Parathyroid adenoma (tissue), 2 donors: ENCODE measurements around the gene LACRT.

Experiments used
- H2AFZ ChIP-seq: fragments of 300-600 bp; sonication (generic); one replicate; pipeline ENCODE4 v1.7.0; 2017; ENCODE audit warnings: antibody characterized with exemption, mild to moderate bottlenecking
- H3K27ac ChIP-seq: fragments of 300-600 bp; sonication (generic); one replicate; pipeline ENCODE4 v1.7.0; 2017
- H3K27me3 ChIP-seq: fragments of 300-600 bp; sonication (generic); one replicate; pipeline ENCODE4 v1.7.0; 2017; ENCODE audit warnings: low read length; ENCODE audit not compliant: control insufficient read depth, insufficient read depth
- H3K36me3 ChIP-seq: fragments of 300-600 bp; sonication (generic); one replicate; pipeline ENCODE4 v1.7.0; 2017; ENCODE audit warnings: low read length; ENCODE audit not compliant: control insufficient read depth, insufficient read depth
- H3K4me1 ChIP-seq: fragments of 300-600 bp; sonication (generic); one replicate; pipeline ENCODE4 v1.7.0; 2017; ENCODE audit warnings: control low read depth
- H3K4me2 ChIP-seq: fragments of 300-600 bp; sonication (generic); one replicate; pipeline ENCODE4 v1.7.0; 2017; ENCODE audit warnings: low read length
- H3K4me3 ChIP-seq: fragments of 300-600 bp; sonication (generic); one replicate; pipeline ENCODE4 v1.7.0; 2017; ENCODE audit warnings: low read depth, low read length
- H3K79me2 ChIP-seq: fragments of 300-600 bp; sonication (generic); one replicate; pipeline ENCODE4 v1.7.0; 2017; ENCODE audit warnings: control low read depth
- H3K9ac ChIP-seq: fragments of 300-600 bp; sonication (generic); one replicate; pipeline ENCODE4 v1.7.0; 2017; ENCODE audit warnings: mild to moderate bottlenecking
- H3K9me3 ChIP-seq: fragments of 300-600 bp; sonication (generic); one replicate; pipeline ENCODE4 v1.7.0; 2017; ENCODE audit warnings: low read length; ENCODE audit not compliant: control insufficient read depth
- TF ChIP-seq, protein P1 (sequence below): fragments of 300-600 bp; sonication (generic); IDR thresholded peaks from one replicate; pipeline ENCODE4 v1.7.0; 2017; ENCODE audit warnings: antibody characterized with exemption, mild to moderate bottlenecking
- donor health status: primary hyperparathyroidism.

LACRT gene, protein sequence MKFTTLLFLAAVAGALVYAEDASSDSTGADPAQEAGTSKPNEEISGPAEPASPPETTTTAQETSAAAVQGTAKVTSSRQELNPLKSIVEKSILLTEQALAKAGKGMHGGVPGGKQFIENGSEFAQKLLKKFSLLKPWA

DNA sequence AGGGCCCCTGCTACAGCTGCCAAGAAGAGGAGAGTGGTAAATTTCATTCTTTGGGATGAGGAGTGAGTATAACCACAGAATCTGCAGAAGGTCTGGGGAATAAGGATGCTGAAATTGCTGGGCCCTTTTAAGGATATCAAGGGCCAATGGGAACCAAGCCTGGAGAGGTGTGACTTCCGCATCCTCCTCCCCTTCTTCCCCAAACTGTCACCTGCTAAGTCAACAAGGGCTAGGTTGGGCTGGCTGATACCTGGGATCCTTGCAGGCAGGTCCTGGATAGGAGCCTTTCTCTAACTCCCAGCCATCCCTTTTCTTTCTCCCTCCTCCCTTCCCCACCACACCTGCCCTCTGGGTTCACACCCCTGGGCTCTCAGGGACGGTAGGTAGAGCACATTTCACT lies at the start of gene LACRT:
Gene LACRT, minus strand, starts transcription at position 101 of the 400 bp plus-strand sequence. Its CDS starts 54 bp downstream, at position 47.
- Histone ChIP-seq H3K27me3 (no peaks in the 10 kb centered on the region), H3K9ac (no peak within 1 kb of the TSS), H3K4me2 (no peak within 1 kb of the TSS)

DNA sequence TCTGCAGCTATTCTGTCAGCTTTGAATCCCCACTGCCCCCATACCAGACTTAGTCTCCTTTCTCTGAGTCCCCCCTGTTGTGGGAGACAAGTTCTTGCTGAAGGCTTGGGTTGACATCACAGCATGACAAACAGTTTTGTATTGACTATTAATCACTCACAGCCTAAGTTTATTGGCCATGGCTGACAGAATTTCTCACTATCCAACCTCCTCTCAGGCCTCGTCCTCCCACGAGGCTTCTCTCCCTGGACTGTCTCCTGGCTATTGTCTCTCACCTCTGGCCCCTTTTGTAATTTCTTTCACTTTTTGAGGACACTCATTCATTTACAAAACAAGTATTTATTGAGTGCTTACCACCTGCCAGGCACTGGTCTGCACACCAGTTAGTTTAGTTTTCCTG lies 48.7 kb upstream of the LACRT start:
- TF ChIP-seq, protein P1, sequence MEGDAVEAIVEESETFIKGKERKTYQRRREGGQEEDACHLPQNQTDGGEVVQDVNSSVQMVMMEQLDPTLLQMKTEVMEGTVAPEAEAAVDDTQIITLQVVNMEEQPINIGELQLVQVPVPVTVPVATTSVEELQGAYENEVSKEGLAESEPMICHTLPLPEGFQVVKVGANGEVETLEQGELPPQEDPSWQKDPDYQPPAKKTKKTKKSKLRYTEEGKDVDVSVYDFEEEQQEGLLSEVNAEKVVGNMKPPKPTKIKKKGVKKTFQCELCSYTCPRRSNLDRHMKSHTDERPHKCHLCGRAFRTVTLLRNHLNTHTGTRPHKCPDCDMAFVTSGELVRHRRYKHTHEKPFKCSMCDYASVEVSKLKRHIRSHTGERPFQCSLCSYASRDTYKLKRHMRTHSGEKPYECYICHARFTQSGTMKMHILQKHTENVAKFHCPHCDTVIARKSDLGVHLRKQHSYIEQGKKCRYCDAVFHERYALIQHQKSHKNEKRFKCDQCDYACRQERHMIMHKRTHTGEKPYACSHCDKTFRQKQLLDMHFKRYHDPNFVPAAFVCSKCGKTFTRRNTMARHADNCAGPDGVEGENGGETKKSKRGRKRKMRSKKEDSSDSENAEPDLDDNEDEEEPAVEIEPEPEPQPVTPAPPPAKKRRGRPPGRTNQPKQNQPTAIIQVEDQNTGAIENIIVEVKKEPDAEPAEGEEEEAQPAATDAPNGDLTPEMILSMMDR: no peak
- no peak overlapping the region for H3K9ac ChIP-seq
- no peak overlapping the region for H2AFZ ChIP-seq
- H3K9me3 ChIP-seq: no peaks in the 10 kb centered on the region
- H3K27ac ChIP-seq: no peak overlapping the region
- H3K27me3 ChIP-seq: no peaks in the 10 kb centered on the region
- no peak overlapping the region for H3K4me2 ChIP-seq
- no peaks in the 10 kb centered on the region for H3K4me1 ChIP-seq
- H3K4me3 ChIP-seq: no peak overlapping the region
- H3K36me3 ChIP-seq: no peaks in the 10 kb centered on the region
- H3K79me2 ChIP-seq: no peaks in the 10 kb centered on the region

More for the DNA sequence above, at the start of gene LACRT:
- no peaks in the 10 kb centered on the region for H3K9me3 ChIP-seq
- H3K36me3 ChIP-seq: no peaks in the 10 kb centered on the region
- H3K27ac ChIP-seq: no peak within 1 kb of the TSS
- TF ChIP-seq, protein P1: no peak
- no peak within 1 kb of the TSS for H2AFZ ChIP-seq
- H3K4me3 ChIP-seq: no peak within 1 kb of the TSS
- H3K79me2 ChIP-seq: no peaks in the 10 kb centered on the region
- peaks cover 3% of the 10 kb centered on the region for H3K4me1 ChIP-seq

DNA sequence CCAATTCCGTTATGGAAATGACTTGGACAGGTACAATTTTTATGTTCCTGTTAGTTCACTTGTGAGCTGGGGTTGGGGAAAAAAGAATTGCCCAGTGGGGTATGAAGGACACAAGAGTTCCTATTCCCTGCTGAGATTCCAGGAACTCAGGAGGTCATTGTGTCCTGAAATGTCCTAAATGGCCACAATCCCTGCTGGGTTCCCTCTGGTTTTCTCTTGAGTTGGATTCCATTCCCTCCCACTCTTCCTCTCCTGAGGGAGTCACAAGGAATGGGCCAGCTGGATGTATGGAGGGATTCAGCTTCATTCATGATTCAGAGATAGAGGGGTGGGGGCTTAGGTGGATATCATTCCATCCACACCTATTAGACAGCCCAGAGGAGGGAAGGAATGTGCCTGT lies 48.0 kb upstream of the LACRT start:
- Histone ChIP-seq H3K4me1 (no peaks in the 10 kb centered on the region), H3K9ac (no peak overlapping the region), H3K36me3 (no peaks in the 10 kb centered on the region), H3K4me3 (no peak overlapping the region), H2AFZ (no peak overlapping the region), H3K79me2 (no peaks in the 10 kb centered on the region), H3K27ac (no peak overlapping the region), H3K4me2 (no peak overlapping the region), H3K27me3 (no peaks in the 10 kb centered on the region), H3K9me3 (no peaks in the 10 kb centered on the region)
- TF ChIP-seq, protein P1: no peak

DNA sequence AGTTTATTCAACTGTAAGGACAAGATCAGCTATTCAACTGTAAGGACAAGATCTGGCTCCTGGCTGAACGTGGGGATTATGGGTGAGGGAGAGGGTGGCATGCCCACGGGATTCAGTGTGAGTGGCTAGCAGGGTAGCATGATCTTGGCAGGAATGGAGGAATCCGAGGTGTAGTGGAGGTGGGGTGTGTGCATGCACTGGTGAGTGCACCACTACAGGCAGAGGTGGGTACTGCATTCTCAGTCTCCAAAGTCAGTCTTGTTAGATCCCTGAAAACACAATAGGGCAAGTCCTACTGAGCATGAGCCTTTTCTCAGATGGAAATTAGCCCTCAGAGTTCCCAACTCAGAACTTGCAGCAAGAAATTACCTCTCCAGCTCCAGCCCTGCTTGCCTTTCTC lies 45.7 kb upstream of the LACRT start:
- Histone ChIP-seq H3K27ac (no peak overlapping the region), H2AFZ (no peak overlapping the region), H3K27me3 (no peaks in the 10 kb centered on the region), H3K9me3 (no peaks in the 10 kb centered on the region), H3K4me1 (no peaks in the 10 kb centered on the region), H3K79me2 (no peaks in the 10 kb centered on the region), H3K4me3 (no peak overlapping the region), H3K36me3 (no peaks in the 10 kb centered on the region), H3K4me2 (no peak overlapping the region), H3K9ac (no peak overlapping the region)
- TF ChIP-seq, protein P1: peak; percentile 53

DNA sequence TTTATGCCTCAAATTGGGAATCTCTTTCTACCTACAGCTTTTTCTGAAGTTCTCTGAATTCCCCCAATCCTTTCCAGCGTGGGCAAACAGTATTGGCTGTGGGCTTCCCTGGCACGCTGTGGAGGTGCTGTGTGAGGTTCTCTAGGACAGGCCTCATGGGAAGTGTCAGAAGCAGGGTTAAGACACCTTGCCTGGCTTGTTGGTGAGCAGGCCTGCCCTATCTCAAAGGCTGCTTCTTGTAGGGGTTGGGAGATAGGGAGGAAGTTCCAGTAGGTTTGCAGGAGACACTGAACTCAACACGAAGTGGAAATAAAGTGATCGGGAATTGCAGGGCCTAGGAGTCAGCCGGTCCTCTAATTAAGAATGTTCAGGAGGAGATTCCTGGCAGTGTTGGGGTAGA lies 43.4 kb upstream of the LACRT start:
- H3K36me3 ChIP-seq: no peaks in the 10 kb centered on the region
- no peak overlapping the region for H3K27ac ChIP-seq
- no peaks in the 10 kb centered on the region for H3K27me3 ChIP-seq
- no peaks in the 10 kb centered on the region for H3K79me2 ChIP-seq
- H2AFZ ChIP-seq: no peak overlapping the region
- H3K4me2 ChIP-seq: no peak overlapping the region
- no peaks in the 10 kb centered on the region for H3K4me1 ChIP-seq
- no peak overlapping the region for H3K4me3 ChIP-seq
- TF ChIP-seq, protein P1: no peak
- no peaks in the 10 kb centered on the region for H3K9me3 ChIP-seq
- H3K9ac ChIP-seq: no peak overlapping the region
